ENCODE results near the gene ATXN3L.

DNA sequence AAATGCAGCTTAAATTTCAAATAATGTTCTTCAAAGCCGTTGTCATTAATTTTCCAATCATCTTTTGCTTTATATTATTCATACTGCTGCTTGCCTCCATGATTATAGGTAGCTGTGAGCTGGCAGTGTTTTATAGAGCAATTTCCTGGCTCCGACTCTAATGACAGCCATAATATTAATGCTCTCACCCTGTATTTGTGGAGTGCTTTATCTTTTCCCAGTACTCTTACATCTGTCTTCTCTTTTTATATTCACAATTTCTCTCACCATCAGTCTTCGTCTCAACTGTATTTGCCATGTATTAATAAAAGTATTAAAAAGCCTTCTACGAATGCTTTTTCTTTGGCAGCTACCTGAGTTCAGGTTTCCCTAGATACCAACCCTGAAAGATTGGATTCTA lies 21.0 kb downstream of the ATXN3L start:
- TF ChIP-seq SIN3A (conservative IDR thresholded peaks at IDR 0.05 in 1 of 2, IDR thresholded peaks at IDR 0.05 in 1 of 2; ENCODE audit: low read depth in 1 of 2, low read length in 2 of 2) = no peak
- TF ChIP-seq, protein P1, sequence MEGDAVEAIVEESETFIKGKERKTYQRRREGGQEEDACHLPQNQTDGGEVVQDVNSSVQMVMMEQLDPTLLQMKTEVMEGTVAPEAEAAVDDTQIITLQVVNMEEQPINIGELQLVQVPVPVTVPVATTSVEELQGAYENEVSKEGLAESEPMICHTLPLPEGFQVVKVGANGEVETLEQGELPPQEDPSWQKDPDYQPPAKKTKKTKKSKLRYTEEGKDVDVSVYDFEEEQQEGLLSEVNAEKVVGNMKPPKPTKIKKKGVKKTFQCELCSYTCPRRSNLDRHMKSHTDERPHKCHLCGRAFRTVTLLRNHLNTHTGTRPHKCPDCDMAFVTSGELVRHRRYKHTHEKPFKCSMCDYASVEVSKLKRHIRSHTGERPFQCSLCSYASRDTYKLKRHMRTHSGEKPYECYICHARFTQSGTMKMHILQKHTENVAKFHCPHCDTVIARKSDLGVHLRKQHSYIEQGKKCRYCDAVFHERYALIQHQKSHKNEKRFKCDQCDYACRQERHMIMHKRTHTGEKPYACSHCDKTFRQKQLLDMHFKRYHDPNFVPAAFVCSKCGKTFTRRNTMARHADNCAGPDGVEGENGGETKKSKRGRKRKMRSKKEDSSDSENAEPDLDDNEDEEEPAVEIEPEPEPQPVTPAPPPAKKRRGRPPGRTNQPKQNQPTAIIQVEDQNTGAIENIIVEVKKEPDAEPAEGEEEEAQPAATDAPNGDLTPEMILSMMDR (IDR thresholded peaks at IDR 0.05; ENCODE audit: control extremely low read depth in 1 of 3, insufficient read depth in 1 of 3, low read depth in 1 of 3, low read length in 3 of 3) = no peak
- TF ChIP-seq YY1 (IDR thresholded peaks at IDR 0.05; ENCODE audit: low read depth, low read length) = no peak
- no peak for TF ChIP-seq EZH2 (IDR thresholded peaks at IDR 0.05; ENCODE audit: low read depth, low read length, severe bottlenecking)
- no peak for TF ChIP-seq POLR2A (IDR thresholded peaks at IDR 0.05; ENCODE audit: control extremely low read depth in 1 of 2, low read depth in 2 of 2, low read length in 2 of 2)
- TF ChIP-seq TCF12 (IDR thresholded peaks at IDR 0.05; ENCODE audit: low read depth, low read length) = no peak
- no peak for TF ChIP-seq SIX5 (IDR thresholded peaks at IDR 0.05; ENCODE audit: low read depth, low read length)
- TF ChIP-seq EGR1 (IDR thresholded peaks at IDR 0.05; ENCODE audit: borderline replicate concordance, low read depth, low read length) = no peak
- TF ChIP-seq SUZ12 (IDR thresholded peaks at IDR 0.05; ENCODE audit: low read length) = no peak
- TF ChIP-seq EP300 (IDR thresholded peaks at IDR 0.05; ENCODE audit: borderline replicate concordance in 1 of 2, low read depth in 2 of 2, low read length in 2 of 2) = no peak
- TF ChIP-seq CEBPB (IDR thresholded peaks at IDR 0.05; ENCODE audit: low read depth, low read length) = no peak
- no peak for TF ChIP-seq CREB1 (IDR thresholded peaks at IDR 0.05)
- TF ChIP-seq POU5F1 (IDR thresholded peaks at IDR 0.05; ENCODE audit: low read depth, low read length) = no peak
